ENCODE data around the gene RICTOR.
"Not testable (repeated sequence)": the region's sequence is repeated elsewhere in the genome, so short reads cannot be mapped to it uniquely, and the experiment has no call there.

RICTOR gene

GRCh38 chr5:39058178-39058921 is 15.8 kb downstream of the RICTOR start:
- DNase-seq (ENCODE audit: low read depth in 3 of 3), result no peak

- DNase-seq (ENCODE audit: low read depth in 3 of 3), result no peak
Measured at GRCh38 chr5:39057734-39058133, 16.5 kb downstream of the RICTOR start.

GRCh38 chr5:39055768-39056398 is 18.3 kb downstream of the RICTOR start:
- no peak for DNase-seq (ENCODE audit: low read depth in 3 of 3)

- no peak for DNase-seq (ENCODE audit: low read depth in 3 of 3)
Measured at GRCh38 chr5:39055027-39055767, 19.0 kb downstream of the RICTOR start.

- no peak for DNase-seq (ENCODE audit: low read depth in 3 of 3)
Measured at GRCh38 chr5:39053189-39053588, 21.0 kb downstream of the RICTOR start.

- no peak for DNase-seq (ENCODE audit: low read depth in 3 of 3)
Measured at GRCh38 chr5:39052141-39052540, 22.1 kb downstream of the RICTOR start.

GRCh38 chr5:39049315-39049714 is 24.9 kb downstream of the RICTOR start:
- DNase-seq (ENCODE audit: low read depth in 3 of 3), result no peak

- no peak for DNase-seq (ENCODE audit: low read depth in 3 of 3)
Measured at GRCh38 chr5:39040875-39041274, 33.3 kb downstream of the RICTOR start.

GRCh38 chr5:39034493-39034892 is 39.7 kb downstream of the RICTOR start:
- DNase-seq (ENCODE audit: low read depth in 3 of 3), result not testable (repeated sequence)

GRCh38 chr5:39031041-39031440 is 43.2 kb downstream of the RICTOR start:
- no peak for DNase-seq (ENCODE audit: low read depth in 3 of 3)

- no peak for DNase-seq (ENCODE audit: low read depth in 3 of 3)
Measured at GRCh38 chr5:39025456-39025855, 48.7 kb downstream of the RICTOR start.

- DNase-seq (ENCODE audit: low read depth in 3 of 3), result no peak
Measured at GRCh38 chr5:39024884-39025283, 49.3 kb downstream of the RICTOR start.

- no peak for DNase-seq (ENCODE audit: low read depth in 3 of 3)
Measured at GRCh38 chr5:39024005-39024404, 50.2 kb downstream of the RICTOR start.

GRCh38 chr5:39023121-39023520 is 51.1 kb downstream of the RICTOR start:
- DNase-seq (ENCODE audit: low read depth in 3 of 3), result no peak

- no peak for DNase-seq (ENCODE audit: low read depth in 3 of 3)
Measured at GRCh38 chr5:39022151-39022550, 52.0 kb downstream of the RICTOR start.

- DNase-seq (ENCODE audit: low read depth in 3 of 3), result no peak
Measured at GRCh38 chr5:39021413-39021812, 52.8 kb downstream of the RICTOR start.

- no peak for DNase-seq (ENCODE audit: low read depth in 3 of 3)
Measured at GRCh38 chr5:39020458-39020857, 53.7 kb downstream of the RICTOR start.

- DNase-seq (ENCODE audit: low read depth in 3 of 3), result no peak
Measured at GRCh38 chr5:39019254-39019653, 54.9 kb downstream of the RICTOR start.

GRCh38 chr5:39017504-39017903 is 56.7 kb downstream of the RICTOR start:
- DNase-seq (ENCODE audit: low read depth in 3 of 3), result no peak

- DNase-seq (ENCODE audit: low read depth in 3 of 3), result no peak
Measured at GRCh38 chr5:39016587-39017275, 57.5 kb downstream of the RICTOR start.

- DNase-seq (ENCODE audit: low read depth in 3 of 3), result no peak
Measured at GRCh38 chr5:39015743-39016586, 58.2 kb downstream of the RICTOR start.

Measured in stimulated activated CD4-positive, alpha-beta T cell treated with anti-CD3 and anti-CD28 coated beads, TNF-alpha, amount 100 ng/mL, for 4 hours (primary cell).